Endothelial cell of umbilical vein (primary cell): ENCODE measurements around the gene DHRS12. TPM values are rescaled to one million over a fixed set of nuclear protein-coding genes. Genes with fewer than 3 reads are reported as not detected.

ENCODE experiments used
- BruUV-seq: library from RNA; stranded (reverse); fragments of 400-500 nt; replicated peaks from 2 replicates; lab custom pipeline; 2021; lab: Mats Ljungman, UMichigan
- CTCF ChIA-PET: fragments of 300-600, 350-600 bp; sonication (Branson Sonifier 250); formaldehyde crosslinking; loops from one replicate; lab custom pipeline; 2021; ENCODE audit warnings: antibody characterized with exemption, inconsistent platforms; lab: Charles Lee
- POLR2A ChIA-PET: fragments of 300-600, 350-600 bp; sonication (Branson Sonifier 250); formaldehyde crosslinking; loops from one replicate; lab custom pipeline; 2021; ENCODE audit warnings: antibody characterized with exemption, inconsistent platforms; lab: Charles Lee
- DNase-seq: peaks from one replicate; pipeline ENCODE4 v3.0.0-alpha.2; 2011; ENCODE audit warnings: low read depth, low spot score
- FAIRE-seq: peaks from 2 replicates; lab custom pipeline; 2011; peaks lifted over from hg19 to GRCh38; lab: Jason Lieb, UNC
- H2AFZ ChIP-seq: 2 replicates; pipeline ENCODE4 v1.6.0; 2012; ENCODE audit warnings: low read depth, low read length, control low read depth, inconsistent platforms
- H3K27ac ChIP-seq: 2 replicates; pipeline ENCODE4 v1.5.1; 2011; ENCODE audit warnings: low read depth, mild to moderate bottlenecking, control low read depth, low read length, moderate library complexity; ENCODE audit not compliant: insufficient read depth
- H3K27me3 ChIP-seq, 2 experiments: 2 replicates each; pipeline versions ENCODE4 v1.6.0 to v1.6.1; 2011; ENCODE audit warnings: low read length in 2 of 2, mixed read lengths in 1 of 2; ENCODE audit not compliant: control insufficient read depth in 2 of 2, insufficient read depth in 2 of 2
- H3K36me3 ChIP-seq, 2 experiments: 2 replicates in 1 of 2; 3 replicates in 1 of 2; pipeline ENCODE4 v1.5.1; 2011; ENCODE audit warnings: low read length in 2 of 2, mild to moderate bottlenecking in 1 of 2, moderate library complexity in 1 of 2; ENCODE audit not compliant: control insufficient read depth in 2 of 2, insufficient read depth in 2 of 2; ENCODE audit errors: extremely low read depth in 1 of 2
- H3K4me1 ChIP-seq: 3 replicates; pipeline ENCODE4 v1.5.1; 2011; ENCODE audit warnings: mild to moderate bottlenecking, low read length; ENCODE audit not compliant: control insufficient read depth, insufficient read depth; ENCODE audit errors: extremely low read depth
- H3K4me2 ChIP-seq: 2 replicates; pipeline ENCODE4 v1.6.1; 2011; ENCODE audit warnings: low read length, control low read depth, mixed read lengths; ENCODE audit not compliant: insufficient read depth
- H3K4me3 ChIP-seq, 3 experiments: fragments of 200-600 bp in 1 of 3; sonication (generic), shearing (Covaris generic) in 1 of 3; replicated peaks in 1 of 3; 2 replicates each; pipeline ENCODE4 v1.5.1; 2011 to 2016; ENCODE audit warnings: control low read depth in 3 of 3, low read length in 3 of 3, mild to moderate bottlenecking in 2 of 3, inconsistent platforms in 1 of 3, low read depth in 1 of 3, moderate library complexity in 1 of 3; ENCODE audit not compliant: insufficient read depth in 1 of 3
- H3K79me2 ChIP-seq: 2 replicates; pipeline ENCODE4 v1.6.0; 2012; ENCODE audit warnings: low read length, inconsistent platforms; ENCODE audit not compliant: control insufficient read depth, insufficient read depth
- H3K9ac ChIP-seq: replicated peaks from 2 replicates; pipeline ENCODE3; 2011; ENCODE audit warnings: low read length, control low read depth; ENCODE audit not compliant: insufficient read depth; ENCODE audit errors: extremely low read depth
- H3K9me1 ChIP-seq: replicated peaks from 3 replicates; pipeline ENCODE4 v1.6.0; 2011; ENCODE audit warnings: mild to moderate bottlenecking, low read length; ENCODE audit not compliant: control insufficient read depth, insufficient read depth; ENCODE audit errors: extremely low read depth
- H3K9me3 ChIP-seq: replicated peaks from 2 replicates; pipeline ENCODE4 v1.5.1; 2012; ENCODE audit warnings: low read length, inconsistent platforms; ENCODE audit not compliant: control insufficient read depth, insufficient read depth
- H4K20me1 ChIP-seq: replicated peaks from 2 replicates; pipeline ENCODE3; 2011; ENCODE audit warnings: mild to moderate bottlenecking, low read length; ENCODE audit not compliant: control insufficient read depth, insufficient read depth; ENCODE audit errors: extremely low read depth
- EZH2 ChIP-seq: IDR thresholded peaks from 2 replicates; pipeline ENCODE4 v1.6.1; 2012; ENCODE audit warnings: borderline replicate concordance, low read depth, mild to moderate bottlenecking, moderate library complexity, low read length, inconsistent platforms; ENCODE audit not compliant: severe bottlenecking
- FOS ChIP-seq: IDR thresholded peaks from 2 replicates; pipeline ENCODE4 v1.6.1; 2011; ENCODE audit warnings: mild to moderate bottlenecking, low read length, moderate library complexity, borderline replicate concordance; ENCODE audit not compliant: insufficient read depth
- JUN ChIP-seq: IDR thresholded peaks from 2 replicates; pipeline ENCODE4 v1.6.1; 2011; ENCODE audit warnings: borderline replicate concordance, low read depth; ENCODE audit not compliant: insufficient read length, insufficient read depth
- MYC ChIP-seq: IDR thresholded peaks from one replicate; pipeline ENCODE4 v1.6.1; 2011; ENCODE audit warnings: mild to moderate bottlenecking, low read depth, low read length
- POLR2A ChIP-seq: IDR thresholded peaks from 2 replicates; pipeline ENCODE4 v1.6.1; 2012; ENCODE audit warnings: low read depth, mild to moderate bottlenecking, control low read depth, low read length
- POLR2AphosphoS5 ChIP-seq: IDR thresholded peaks from 2 replicates; pipeline ENCODE4 v1.6.1; 2012; ENCODE audit warnings: low read depth, mild to moderate bottlenecking, control low read depth, low read length, moderate library complexity; ENCODE audit not compliant: insufficient read depth
- dilution Hi-C: fragments of 300-500 bp; cut with MboI; formaldehyde crosslinking; loops from one replicate; pipeline ENCODE4 v1.15.0; 2019; ENCODE audit warnings: low sequenced_read_pairs; ENCODE audit not compliant: extremely low pct_ligation_motif_present
- intact Hi-C: fragments of 100-400 bp; cut with micrococcal nuclease; formaldehyde crosslinking; loops from one replicate; pipeline ENCODE4 v1.10.0; 2022
- polyA plus RNA-seq, 4 experiments: library from polyadenylated mRNA; depleted of rRNA in 3 of 4; stranded (reverse) in 3 of 4; unstranded in 1 of 4; fragments of >200 nt; gene quantifications; 2 replicates each; pipeline versions ENCODE4 v1.2.1 to v1.2.3, GENCODE V29; 2011 to 2012; ENCODE audit warnings: missing spikeins in 1 of 4
- total RNA-seq: library from RNA; stranded (reverse); gene quantifications from 2 replicates; pipeline ENCODE4 v1.2.3, GENCODE V29; 2021
- TF ChIP-seq, protein P1 (sequence below), 2 donors: IDR thresholded peaks; 1 replicate in 1 of 2; 2 replicates in 1 of 2; pipeline ENCODE4 v1.5.1; 2011; ENCODE audit warnings: low read length in 2 of 2, mild to moderate bottlenecking in 2 of 2, moderate library complexity in 2 of 2, control low read depth in 1 of 2, inconsistent platforms in 1 of 2, low read depth in 1 of 2; ENCODE audit not compliant: insufficient read depth in 1 of 2; ENCODE audit errors: extremely low read depth in 1 of 2
- TF ChIP-seq, protein P2 (sequence below): IDR thresholded peaks from 2 replicates; pipeline ENCODE4 v1.6.1; 2011; ENCODE audit not compliant: insufficient read depth, insufficient read length

DHRS12 gene
- total and polyA plus RNA-seq, 2 donors (not counting 3 experiments of a cell fraction or from before 2014, with no cell fraction given) = 8.9 to 9.1 TPM

DNA sequence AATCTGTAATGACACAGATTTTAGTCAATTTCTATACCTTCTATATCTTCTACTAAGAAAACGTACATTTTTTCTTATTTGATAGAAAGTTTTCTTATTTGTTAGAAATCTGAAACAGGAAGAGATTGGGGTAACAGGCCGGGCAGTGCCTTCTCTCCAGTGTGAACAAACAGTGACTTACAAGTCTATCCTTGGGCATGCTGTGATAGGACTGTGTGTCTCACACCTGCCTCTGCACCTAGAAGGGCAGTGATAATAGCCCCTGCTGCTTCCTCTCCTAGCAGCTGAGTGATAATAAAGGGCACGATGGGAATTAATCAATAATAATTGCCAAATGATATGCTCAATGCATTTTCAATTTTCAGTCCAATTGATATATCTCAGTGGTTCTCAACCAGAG is 39.6 kb upstream of the DHRS12 start:
- H3K9me3 ChIP-seq = no peaks in the 10 kb centered on the region
- BruUV-seq = no TSS peak
- no peak for DNase-seq
- no peak overlapping the region for H2AFZ ChIP-seq
- H3K79me2 ChIP-seq = no peaks in the 10 kb centered on the region
- H3K9me1 ChIP-seq = no peaks in the 10 kb centered on the region
- peaks cover 2% of the 10 kb centered on the region for H3K4me1 ChIP-seq
- ChIA-PET CTCF (interaction anchor here (3.5 kb wide), 1 partner anchor 284 kb away, joined by 29 read pairs; the partner anchor contains the start of gene NEK5), POLR2A (no interaction called here)
- dilution Hi-C loops (no loop called here), intact Hi-C loops (no loop called here)
- no peaks in the 10 kb centered on the region for H4K20me1 ChIP-seq
- no peak overlapping the region for H3K4me2 ChIP-seq
- H3K27ac ChIP-seq = no peak overlapping the region
- H3K4me3 ChIP-seq = no peak overlapping the region
- no peak overlapping the region for H3K9ac ChIP-seq
- no peak for FAIRE-seq
- H3K27me3 ChIP-seq = peaks cover 6 to 11% of the 10 kb centered on the region in 2 experiments
- H3K36me3 ChIP-seq = no peaks in the 10 kb centered on the region
- TF ChIP-seq FOS = no peak
- no peak for TF ChIP-seq EZH2
- TF ChIP-seq POLR2A = no peak
- TF ChIP-seq MYC = no peak
- TF ChIP-seq, protein P1, sequence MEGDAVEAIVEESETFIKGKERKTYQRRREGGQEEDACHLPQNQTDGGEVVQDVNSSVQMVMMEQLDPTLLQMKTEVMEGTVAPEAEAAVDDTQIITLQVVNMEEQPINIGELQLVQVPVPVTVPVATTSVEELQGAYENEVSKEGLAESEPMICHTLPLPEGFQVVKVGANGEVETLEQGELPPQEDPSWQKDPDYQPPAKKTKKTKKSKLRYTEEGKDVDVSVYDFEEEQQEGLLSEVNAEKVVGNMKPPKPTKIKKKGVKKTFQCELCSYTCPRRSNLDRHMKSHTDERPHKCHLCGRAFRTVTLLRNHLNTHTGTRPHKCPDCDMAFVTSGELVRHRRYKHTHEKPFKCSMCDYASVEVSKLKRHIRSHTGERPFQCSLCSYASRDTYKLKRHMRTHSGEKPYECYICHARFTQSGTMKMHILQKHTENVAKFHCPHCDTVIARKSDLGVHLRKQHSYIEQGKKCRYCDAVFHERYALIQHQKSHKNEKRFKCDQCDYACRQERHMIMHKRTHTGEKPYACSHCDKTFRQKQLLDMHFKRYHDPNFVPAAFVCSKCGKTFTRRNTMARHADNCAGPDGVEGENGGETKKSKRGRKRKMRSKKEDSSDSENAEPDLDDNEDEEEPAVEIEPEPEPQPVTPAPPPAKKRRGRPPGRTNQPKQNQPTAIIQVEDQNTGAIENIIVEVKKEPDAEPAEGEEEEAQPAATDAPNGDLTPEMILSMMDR (IDR thresholded peaks at IDR 0.05; ENCODE audit: extremely low read depth in 1 of 2, insufficient read depth in 1 of 2, low read depth in 1 of 2, low read length in 2 of 2) = no peak
- TF ChIP-seq, protein P2, sequence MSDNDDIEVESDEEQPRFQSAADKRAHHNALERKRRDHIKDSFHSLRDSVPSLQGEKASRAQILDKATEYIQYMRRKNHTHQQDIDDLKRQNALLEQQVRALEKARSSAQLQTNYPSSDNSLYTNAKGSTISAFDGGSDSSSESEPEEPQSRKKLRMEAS = no peak
- no peak for TF ChIP-seq POLR2AphosphoS5
- no peak for TF ChIP-seq JUN
